NCI-H460 (cell line): ENCODE results near the gene ZMYND8. TPM values are rescaled to one million over a fixed set of nuclear protein-coding genes. Genes with fewer than 3 reads are reported as not detected.
A peak's percentile ranks its signal among the peaks of the same experiment; 100 is the strongest.
"Not testable (repeated sequence)": the region's sequence is repeated elsewhere in the genome, so short reads cannot be mapped to it uniquely, and the experiment has no call there.

ENCODE experiments used
- DNase-seq: peaks from one replicate; pipeline ENCODE4 v3.0.0-alpha.2; 2016; ENCODE audit warnings: low read depth; ENCODE audit errors: extremely low read depth
- total RNA-seq: library from RNA; depleted of rRNA; stranded (reverse); fragments of >200 nt; shearing (Covaris generic); gene quantifications from 2 replicates; pipeline ENCODE4 v1.2.3, GENCODE V29; 2014

Gene ZMYND8
- total RNA-seq, 1 experiment from 2014 or later: 20.6 TPM

DNA sequence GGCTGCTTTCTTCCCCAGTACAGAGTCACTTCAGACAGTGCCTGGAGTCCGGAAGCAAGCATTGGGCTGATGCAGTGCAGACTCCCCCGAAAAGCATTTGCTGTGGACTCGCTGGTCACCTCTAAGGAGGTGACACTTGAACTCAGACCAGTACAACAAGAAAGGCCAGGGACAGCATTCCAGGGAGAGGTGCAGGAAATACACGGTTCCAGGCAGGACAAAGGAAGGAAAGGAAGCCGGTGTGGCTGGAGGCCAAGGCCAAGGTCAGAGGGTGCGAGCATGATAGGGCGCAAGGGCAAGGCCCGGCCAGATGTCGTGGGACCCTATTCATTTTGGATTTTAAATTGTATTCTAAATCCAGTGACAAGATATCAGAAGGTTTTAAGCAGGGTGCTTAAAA is 160.9 kb downstream of the ZMYND8 start:
- DNase-seq: no peak

DNA sequence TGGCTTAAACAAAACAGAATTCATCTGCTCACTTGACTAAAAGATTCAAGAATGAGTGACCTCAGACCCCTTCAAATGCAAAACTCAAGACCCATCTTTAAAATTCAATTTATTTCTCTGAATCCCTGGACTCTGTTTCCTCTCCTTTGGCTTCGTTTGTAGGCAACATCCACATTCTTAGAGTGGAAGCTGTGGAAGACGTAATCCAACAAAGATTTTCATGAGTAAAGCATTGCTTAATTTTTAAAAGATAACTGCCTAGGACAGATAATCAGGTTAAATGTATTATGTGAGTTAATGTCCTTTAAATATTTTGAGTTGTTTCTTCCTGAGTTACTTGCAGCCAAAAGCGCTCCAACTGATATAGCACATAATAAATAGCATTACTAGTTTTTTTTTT is 164.5 kb downstream of the ZMYND8 start:
- no peak for DNase-seq

DNA sequence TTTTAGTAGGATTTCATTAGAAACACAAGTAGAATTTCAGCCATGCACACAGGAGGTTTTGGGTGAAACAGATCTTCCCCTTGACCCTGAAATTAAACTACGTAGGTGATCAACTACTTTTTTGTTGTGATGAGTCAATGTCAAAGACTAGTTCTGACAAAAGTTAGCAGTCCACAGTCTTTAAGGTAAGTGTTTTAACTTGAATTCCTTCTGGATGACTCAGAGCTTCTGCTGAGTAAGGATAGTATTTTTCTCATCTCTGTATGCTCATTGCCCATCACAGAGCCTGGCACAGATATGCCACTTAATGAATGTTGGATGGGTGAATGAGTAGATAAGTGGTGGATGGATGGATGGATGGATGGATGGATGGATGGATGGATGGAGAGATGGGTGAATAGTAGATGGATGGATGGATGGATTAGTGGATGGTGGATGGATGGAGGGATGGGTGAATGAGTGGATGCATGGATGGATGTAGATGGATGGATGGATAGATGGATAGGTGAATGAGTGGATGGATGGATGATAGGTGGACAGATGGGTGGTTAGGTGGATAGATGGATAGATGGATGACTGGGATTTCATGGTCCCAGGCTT is 165.3 kb downstream of the ZMYND8 start:
- DNase-seq: no peak

DNA sequence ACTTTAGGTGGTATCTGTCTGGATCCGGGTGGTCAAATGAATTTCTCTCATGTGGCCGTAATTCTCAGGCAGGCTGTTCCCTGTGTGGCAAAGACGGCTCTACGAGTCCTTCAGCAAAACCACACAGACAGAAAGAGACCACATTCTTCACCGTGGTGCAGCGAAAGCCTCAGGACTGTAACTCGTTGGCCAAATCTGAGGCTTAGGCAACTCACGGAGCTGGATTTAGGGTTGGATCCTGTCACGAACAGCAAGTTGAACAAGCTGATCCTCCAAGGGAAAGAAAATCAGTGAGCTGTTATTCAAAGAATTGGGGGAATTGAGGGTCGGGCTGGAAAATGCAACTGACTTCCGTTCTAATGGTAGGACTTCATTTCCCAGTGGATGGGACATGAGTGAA is 167.4 kb downstream of the ZMYND8 start:
- no peak for DNase-seq

DNA sequence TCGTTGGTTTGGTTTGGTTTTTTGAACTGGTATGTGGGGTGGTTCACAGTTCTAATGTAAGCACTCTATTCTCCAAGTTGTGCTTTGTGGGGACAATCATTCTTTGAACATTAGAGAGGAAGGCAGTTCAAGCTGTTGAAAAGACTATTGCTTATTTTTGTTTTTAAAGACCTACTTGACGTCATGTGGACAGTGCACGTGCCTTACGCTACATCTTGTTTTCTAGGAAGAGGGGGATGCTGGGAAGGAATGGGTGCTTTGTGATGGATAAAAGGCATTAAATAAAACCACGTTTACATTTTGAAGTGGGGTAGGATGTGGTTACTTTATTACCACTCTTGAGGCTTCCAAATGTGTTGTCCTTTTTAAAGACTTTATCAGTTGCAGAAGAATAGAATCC is 168.0 kb downstream of the ZMYND8 start:
- DNase-seq: no peak

DNA sequence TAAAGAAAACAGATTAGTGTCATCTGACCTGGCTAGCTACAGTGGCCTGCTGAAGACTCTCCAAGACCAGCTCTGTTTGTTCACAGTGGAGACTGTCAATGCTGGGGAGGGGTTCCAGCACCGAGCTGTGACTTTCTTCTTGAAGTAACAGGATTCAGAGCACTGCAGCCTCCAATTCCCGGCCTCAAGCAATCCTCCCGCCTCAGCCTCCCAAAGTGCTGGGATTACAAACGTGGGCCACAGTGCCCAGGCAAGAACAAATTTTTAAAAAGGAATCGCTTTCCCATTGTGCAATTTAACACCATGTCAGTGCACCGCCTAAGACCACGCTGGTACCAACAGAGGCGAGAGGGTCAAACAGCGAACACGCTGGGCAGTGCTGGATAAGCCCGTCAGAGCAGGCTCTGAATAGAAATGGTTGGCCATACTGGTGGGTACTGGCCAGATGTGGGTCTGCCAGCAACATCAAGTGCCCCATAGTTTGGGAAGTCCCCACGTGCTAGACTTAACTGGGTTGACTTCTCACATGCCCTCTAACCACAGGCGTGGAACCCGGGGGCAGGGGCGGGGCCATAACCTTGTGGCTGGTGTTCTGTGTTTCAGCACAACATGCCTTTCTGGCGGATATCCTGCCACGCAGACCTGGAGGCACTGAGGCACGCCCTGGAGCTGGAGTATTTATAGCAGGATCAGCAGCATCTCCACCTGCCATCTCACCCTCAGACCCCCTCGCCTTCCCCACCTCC is 168.9 kb downstream of the ZMYND8 start:
- DNase-seq: no peak

DNA sequence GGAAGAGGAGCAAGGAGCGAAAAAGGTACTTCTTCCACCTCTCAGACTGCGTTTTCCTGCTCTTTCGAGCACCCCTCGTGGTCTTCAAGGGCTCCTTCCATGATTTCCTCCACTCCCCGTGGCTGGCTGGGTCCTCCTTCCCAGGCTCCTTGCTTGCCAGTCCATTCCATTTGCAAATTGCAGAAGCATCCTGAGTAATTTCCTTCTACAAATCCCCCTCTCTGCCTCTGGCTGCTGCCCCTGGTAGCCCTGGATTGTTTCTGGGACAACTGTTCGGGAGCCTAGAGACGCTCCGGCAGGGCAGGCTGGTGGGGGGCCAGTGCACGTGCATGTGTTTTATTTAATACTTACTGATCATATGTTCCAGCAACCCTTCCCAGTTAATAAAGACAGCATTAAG is 173.1 kb downstream of the ZMYND8 start:
- no peak for DNase-seq

DNA sequence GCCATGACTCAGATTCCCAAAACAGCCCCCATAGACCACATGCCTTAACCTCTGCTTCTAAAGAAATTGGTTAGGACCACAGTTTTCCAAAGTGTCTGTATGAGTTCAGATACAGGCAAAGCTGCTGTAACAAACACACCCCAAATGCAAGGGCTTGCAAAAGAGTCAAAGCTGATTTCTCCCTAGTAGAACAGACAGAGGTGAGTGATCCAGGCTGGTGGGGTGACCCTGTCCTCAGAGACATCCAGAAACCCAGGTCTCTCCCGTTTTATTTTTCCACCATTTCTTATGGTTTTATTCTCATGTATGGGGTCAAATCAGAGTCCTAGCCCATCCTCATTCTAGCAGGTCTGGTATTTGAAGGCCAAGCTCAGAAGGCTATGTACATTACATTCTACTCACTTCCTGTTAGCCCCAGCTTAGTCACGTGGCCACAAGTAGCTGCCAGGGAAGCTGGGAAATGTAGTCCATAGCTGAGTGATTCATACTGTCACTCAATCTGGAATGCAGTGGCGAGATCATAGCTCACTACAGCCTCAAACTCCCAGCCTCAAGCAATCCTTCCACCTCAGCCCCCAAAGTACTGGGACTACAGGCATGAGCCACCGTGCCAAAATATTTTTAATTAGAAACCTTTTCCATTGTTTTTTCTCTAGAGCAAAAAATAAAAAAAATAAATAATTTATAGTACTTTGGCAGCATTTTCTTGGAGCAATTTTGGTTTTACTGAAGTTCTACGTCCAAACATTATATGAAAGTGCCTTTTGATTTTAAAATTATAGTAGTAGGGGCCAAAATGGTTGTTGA is 175.2 kb downstream of the ZMYND8 start:
- DNase-seq: peak; percentile 43

DNA sequence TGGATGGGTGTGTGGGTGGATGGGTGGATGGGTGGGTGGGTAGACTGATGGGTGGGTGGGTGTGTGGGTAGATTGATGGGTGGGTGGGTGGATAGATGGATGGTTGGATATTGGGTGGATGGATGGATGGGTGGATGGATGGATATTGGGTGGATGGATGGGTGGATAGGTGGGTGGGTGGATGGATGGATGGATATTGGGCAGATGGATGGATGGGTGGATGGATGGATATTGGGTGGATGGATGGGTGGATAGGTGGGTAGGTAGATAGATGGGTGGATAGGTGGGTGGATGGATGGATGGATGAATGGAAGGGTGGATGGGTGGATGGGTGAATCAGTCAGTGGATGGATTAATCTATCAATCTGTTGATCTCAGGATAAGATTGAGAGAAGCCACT is 177.2 kb downstream of the ZMYND8 start:
- no peak for DNase-seq

DNA sequence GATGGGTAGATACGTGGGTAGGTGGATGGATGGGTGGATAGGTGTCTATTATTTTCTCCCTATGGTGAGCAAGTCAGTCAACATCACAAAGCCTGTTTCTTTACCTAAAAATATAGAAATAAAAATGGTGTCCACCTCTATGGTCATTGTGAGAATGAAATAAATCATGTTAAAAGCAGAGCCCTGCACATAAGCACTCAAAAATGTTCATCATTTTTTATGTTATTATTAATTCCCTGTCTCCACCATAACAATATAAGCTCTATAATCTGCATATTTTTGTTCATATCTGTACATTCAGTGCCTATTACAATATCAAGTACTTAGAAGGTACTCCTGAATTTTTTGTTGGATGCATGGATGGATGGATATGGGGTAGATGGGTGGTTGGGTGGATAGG is 177.6 kb downstream of the ZMYND8 start:
- no peak for DNase-seq

DNA sequence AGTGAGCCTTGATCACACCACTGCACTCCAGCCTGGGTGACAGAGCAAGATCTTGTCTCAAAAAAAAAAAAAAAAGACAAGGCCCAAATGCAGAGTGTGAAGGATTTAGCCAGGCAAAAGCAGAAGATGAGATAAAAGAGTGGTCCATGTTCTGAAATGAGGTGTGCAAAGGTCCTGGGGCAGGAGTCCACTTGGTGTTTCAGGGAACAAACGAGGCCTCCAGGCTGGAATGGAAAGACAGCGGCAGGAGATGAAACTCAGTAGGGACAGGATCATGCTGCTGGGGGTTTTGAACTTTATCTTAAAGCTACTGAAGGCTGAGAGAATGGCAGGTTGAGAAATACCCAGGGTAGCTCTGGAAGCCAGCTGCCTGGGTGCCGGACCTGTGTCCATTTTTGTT is 178.2 kb downstream of the ZMYND8 start:
- DNase-seq: no peak

DNA sequence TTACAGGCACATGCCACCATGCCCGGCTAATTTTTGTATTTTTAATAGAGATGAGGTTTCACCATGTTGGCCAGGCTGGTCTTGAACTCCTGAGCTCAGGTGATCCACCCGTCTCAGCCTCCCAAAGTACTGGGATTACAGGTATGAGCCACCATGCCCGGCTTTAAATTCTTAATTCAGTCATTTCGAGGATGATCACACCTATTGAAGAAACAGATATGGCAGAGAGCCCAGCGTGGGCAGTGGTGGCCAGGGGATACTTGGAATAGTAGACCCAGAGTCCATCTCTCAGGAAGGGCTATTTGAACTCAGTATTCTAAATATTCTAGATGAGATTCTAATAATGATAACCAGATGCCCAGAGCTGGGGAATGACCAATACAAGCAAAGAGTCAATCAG is 180.3 kb downstream of the ZMYND8 start:
- DNase-seq: not testable (repeated sequence)

DNA sequence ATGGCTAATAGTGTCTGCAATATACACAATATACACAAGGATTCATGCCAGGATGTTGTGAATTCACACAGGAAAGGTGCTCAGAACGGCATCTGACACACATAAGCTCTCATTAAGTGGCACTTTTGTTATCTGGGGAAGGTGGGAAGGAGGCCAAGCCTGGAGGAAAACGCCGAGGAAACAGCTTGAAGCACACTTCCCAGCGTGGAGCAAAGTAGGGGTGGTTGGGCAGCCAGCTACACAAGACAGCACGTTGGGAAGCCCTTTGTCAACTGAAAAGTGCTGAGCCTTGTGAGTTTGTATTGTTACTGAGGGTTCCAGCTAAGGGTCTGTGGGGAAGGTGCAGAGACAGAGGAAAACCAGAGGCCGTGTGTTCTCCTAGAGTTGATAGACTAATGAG is 181.0 kb downstream of the ZMYND8 start:
- DNase-seq: no peak

DNA sequence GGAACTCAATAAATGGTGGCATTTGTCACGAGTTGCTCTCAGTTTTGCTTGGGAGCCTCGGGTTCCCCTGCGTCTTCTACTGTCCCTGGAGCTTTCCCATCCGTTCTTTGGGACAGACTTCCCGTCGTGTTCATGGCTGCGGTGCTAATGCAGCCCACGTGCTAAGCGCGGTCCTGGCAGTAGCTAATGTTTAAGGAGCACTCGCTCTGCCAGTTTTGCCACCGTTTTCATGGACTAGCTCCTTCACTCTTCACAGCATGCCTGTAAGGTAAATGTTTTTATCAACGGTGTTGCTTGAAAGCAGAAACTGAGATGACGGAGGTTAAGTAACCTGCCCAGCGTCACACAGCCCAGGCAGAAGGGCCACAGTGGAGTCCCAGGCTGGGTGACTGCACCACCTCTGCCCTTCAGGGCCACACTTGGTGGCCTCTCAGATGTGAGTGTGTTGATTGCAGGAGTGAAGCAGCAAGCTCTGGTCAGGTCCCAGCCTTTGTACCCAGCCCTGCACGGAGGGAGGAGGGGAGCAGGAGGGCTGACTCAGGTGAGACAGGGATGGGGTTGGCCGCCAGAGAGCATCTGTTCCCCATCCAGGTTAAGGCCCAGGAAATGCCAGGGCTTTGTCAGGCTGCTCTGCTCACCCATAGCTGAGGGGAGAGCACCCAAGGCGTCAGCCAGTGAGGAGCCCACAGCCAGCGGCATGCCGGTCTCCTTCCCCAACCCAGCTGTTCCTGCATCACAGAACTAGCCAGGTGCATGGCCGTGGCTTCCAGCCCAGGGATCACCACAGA is 181.8 kb downstream of the ZMYND8 start:
- no peak for DNase-seq

DNA sequence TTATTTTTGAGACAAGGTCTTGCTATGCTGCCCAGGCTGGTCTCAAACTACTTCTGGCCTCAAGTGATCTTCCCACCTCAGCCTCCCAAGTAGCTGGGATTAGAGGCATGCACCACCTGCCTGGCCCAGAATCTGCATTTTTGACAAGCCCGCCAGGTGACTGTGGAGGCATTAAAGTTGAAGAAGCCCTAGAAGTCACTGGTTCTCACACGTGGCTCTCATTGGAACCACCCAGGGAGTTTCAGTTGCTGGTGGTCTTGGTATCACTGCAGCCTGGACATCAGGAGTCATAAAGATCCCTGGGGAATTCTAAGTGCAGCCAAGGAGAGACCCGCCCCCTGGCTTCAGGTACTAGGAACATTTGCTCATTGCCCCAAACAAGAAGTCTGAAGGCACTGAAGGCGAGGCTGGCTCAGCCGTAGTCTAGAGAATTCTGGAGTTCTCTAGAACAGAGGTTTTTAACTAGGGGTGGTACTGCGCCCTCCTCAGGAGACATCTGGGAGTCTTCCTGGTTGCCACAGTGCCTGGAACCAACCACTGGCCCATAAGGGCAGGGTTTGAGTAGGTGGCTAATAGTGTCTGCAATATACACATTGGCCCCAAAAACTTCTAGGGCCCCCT is 182.8 kb downstream of the ZMYND8 start:
- DNase-seq: no peak

DNA sequence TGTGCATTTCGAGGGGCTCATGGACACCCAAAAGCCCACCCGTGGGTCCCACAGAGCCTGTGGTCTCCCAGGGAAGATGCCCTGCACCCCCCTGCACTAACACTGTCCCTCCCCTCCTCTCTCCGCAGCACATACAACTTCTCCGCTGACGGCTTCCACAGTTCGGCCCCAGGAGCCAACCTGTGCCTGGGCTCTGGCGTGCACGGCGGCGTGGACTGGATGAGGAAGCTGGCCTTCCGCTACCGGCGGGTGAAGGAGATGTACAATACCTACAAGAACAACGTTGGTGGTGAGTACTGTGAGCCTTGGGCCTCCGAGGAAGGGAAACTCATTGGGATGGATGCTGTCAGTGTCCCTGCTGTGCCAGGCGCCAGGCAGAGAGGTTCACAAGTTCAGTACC is 183.9 kb downstream of the ZMYND8 start:
- no peak for DNase-seq

DNA sequence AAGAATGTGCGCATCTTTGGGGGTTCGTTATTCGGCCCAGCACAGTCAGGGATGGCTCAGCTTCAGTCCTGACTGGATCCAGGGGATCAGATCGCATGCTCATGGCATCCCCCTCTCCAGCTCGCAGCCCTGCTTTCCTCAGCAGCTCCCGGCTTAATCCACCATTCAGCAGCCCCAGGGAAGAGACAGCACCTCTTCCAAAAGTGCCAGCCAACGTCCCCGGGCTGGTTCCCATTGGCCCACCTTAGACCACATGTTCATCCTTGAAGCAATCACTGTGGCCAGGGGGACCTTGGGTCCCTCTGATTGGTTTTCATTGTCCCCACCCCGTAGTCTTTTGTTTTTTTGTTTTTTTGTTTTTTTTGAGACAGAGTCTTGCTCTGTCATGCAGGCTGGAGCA is 188.7 kb downstream of the ZMYND8 start:
- DNase-seq: no peak

DNA sequence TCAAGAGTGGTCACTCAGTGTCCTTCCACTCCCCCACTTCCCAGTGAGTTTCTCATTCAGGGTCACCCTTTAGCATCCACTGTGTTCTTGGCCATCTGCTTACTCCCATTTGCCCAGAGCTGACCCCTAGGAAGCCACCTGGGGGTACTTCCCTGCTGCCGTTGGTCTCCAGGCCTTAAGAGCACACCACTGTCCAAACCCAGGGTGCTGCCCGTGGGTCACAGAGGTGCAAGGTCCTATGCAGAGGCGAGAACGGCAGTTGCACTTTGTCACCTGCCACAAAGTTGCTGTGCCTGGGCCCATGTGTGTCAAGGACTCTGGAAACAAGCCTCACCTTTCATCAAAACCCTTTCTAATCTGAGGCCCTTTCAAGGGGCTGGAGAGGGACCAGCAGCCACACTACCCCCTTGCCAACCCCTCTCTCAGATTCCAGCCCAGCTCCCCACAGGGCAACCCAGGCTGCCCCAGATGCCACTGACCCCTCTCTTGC is 191.1 kb downstream of the ZMYND8 start:
- no peak for DNase-seq

DNA sequence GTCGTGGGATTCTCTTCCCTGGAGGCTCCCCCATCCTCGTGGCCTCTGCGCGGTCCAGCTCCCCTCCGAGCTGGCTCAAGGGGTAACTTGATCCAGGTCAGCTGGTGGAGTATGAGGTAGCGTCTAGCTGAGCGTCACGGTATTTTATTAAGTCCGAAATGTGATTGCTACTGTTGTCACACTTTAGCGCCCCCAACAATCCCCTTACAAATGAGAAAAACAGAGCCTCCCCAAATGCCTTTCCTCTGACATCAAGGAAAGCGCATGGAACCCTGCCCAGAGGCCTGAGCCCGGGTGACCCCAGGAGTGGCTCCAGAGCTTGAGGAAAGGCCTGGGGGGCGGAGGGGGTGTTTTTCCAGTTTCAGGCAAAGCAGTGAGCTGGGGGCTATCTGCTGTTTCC is 192.4 kb downstream of the ZMYND8 start:
- no peak for DNase-seq

DNA sequence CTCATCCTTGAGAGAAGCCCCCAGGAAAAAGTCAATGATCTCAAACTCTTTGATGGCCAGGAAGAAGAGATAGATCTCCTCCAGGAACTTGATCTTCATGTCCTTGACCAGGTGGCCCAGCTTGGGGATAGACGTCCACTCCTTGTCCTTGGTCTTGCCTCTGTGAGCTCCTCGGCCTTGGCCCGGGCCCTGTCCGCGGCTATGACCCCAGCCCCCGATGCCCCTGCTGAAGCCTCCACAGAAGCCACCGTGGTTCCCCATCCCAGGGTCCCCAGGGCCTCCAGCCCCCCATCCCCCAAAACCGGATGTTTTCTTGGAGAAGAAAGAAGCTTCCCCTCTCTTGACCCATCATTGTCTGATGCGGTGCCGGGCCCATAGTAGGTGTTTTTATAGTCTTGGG is 195.1 kb downstream of the ZMYND8 start:
- no peak for DNase-seq
